ENCODE measurements around the gene HK1. TPM values are rescaled to one million over a fixed set of nuclear protein-coding genes. Genes with fewer than 3 reads are reported as not detected.

Gene HK1
- total RNA-seq, 4 donors from 2014 or later = 17.9 to 77.6 (median 43.6) TPM

DNA sequence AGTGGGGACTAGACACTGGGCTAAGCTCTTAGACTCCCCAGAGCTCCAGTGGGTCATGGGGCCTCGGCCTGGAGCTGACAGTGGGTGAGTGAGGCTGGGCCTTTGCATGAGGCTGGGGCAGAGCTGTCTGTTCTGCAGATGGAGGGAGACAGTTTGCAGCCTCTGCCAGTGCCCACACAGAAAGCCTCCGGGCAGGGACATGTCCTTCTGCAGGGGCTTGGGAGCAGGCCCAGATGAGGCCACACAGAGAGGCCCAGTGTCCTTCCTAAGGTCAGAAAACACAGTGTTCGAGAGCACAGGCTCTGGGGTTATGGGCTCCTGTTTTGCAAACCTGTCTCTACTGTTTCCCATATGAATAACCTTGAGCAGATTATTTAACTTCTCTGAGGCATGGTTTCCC is 25.1 kb upstream of the HK1 start:
- no peaks in the 10 kb centered on the region for H3K9me3 ChIP-seq
- no peaks in the 10 kb centered on the region for H3K27me3 ChIP-seq
- H3K4me1 ChIP-seq = no peaks in the 10 kb centered on the region
- no peak for DNase-seq
- no peak overlapping the region for H3K27ac ChIP-seq
- intact Hi-C loops (cut with DNase I; ENCODE audit: low total_unique reads) = no loop called here
- no peak overlapping the region for H3K4me3 ChIP-seq
- TF ChIP-seq, protein P1, sequence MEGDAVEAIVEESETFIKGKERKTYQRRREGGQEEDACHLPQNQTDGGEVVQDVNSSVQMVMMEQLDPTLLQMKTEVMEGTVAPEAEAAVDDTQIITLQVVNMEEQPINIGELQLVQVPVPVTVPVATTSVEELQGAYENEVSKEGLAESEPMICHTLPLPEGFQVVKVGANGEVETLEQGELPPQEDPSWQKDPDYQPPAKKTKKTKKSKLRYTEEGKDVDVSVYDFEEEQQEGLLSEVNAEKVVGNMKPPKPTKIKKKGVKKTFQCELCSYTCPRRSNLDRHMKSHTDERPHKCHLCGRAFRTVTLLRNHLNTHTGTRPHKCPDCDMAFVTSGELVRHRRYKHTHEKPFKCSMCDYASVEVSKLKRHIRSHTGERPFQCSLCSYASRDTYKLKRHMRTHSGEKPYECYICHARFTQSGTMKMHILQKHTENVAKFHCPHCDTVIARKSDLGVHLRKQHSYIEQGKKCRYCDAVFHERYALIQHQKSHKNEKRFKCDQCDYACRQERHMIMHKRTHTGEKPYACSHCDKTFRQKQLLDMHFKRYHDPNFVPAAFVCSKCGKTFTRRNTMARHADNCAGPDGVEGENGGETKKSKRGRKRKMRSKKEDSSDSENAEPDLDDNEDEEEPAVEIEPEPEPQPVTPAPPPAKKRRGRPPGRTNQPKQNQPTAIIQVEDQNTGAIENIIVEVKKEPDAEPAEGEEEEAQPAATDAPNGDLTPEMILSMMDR (IDR thresholded peaks at IDR 0.05) = no peak
- no peak for TF ChIP-seq POLR2A (IDR thresholded peaks at IDR 0.05)
- no peaks in the 10 kb centered on the region for H3K36me3 ChIP-seq

DNA sequence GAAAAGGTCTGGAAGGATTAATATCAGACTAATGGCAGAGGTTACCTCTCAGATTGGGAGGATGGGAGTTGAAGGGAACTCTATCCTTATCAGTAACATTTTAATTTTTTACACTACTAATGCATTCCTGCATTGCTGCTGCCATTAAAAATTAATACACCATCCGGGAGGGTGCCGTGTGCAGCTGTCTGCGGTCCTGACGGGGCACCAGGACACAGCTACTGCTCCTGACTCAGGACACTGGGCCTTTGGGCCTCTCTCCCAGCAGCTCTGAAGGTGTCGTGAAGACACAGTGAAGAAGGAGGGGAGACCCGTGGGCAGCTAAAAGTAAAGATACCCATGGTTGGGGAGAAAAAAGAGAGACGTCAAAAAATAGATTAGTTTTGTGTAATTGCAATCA is 23.4 kb upstream of the HK1 start:
- Histone ChIP-seq H3K36me3 (no peaks in the 10 kb centered on the region), H3K27me3 (no peaks in the 10 kb centered on the region), H3K4me1 (no peaks in the 10 kb centered on the region), H3K4me3 (no peak overlapping the region), H3K9me3 (no peaks in the 10 kb centered on the region), H3K27ac (no peak overlapping the region)
- no peak for TF ChIP-seq POLR2A (IDR thresholded peaks at IDR 0.05)
- TF ChIP-seq, protein P1 (IDR thresholded peaks at IDR 0.05) = no peak
- intact Hi-C loops (cut with DNase I; ENCODE audit: low total_unique reads) = no loop called here
- no peak for DNase-seq

- TF ChIP-seq, protein P1 (IDR thresholded peaks at IDR 0.05) = no peak
- TF ChIP-seq POLR2A (IDR thresholded peaks at IDR 0.05) = no peak
- Histone ChIP-seq H3K27ac (no peak overlapping the region), H3K36me3 (no peaks in the 10 kb centered on the region), H3K9me3 (no peaks in the 10 kb centered on the region), H3K4me3 (no peak overlapping the region), H3K27me3 (no peaks in the 10 kb centered on the region), H3K4me1 (no peaks in the 10 kb centered on the region)
- no peak for DNase-seq
- intact Hi-C loops (cut with DNase I; ENCODE audit: low total_unique reads) = no loop called here
Observed at GRCh38 chr10:69259547-69260243, 18.6 kb upstream of the HK1 start.

- no peaks in the 10 kb centered on the region for H3K27me3 ChIP-seq
- no peak overlapping the region for H3K4me3 ChIP-seq
- intact Hi-C loops (cut with DNase I; ENCODE audit: low total_unique reads) = no loop called here
- no peaks in the 10 kb centered on the region for H3K9me3 ChIP-seq
- DNase-seq = no peak
- no peak overlapping the region for H3K27ac ChIP-seq
- H3K36me3 ChIP-seq = no peaks in the 10 kb centered on the region
- no peaks in the 10 kb centered on the region for H3K4me1 ChIP-seq
- TF ChIP-seq, protein P1 (IDR thresholded peaks at IDR 0.05) = no peak
- TF ChIP-seq POLR2A (IDR thresholded peaks at IDR 0.05) = no peak
Observed at GRCh38 chr10:69261184-69261583, 17.1 kb upstream of the HK1 start.

DNA sequence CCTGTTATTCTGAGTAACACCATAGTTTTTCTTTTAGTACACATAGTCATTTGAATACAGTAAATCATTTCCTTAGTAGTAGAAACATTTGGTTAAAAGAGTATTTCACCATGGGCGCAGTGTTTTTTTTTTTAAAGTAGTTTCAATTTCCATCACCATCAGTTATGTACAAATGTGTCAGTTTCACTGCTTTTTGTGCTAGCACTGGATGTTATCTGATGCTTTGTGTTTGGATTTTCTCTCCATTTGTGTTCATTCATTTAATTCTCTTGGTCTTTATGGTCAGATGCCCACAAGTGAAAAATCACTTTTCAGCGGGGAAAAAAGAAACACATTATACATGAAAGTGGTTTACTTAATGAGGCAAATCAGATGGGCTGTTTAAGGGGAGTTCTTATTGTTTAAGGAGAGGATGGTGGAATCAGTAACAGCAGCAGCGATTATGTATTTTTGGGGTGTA is 16.0 kb upstream of the HK1 start:
- Histone ChIP-seq H3K9me3 (no peaks in the 10 kb centered on the region), H3K27me3 (no peaks in the 10 kb centered on the region), H3K27ac (no peak overlapping the region), H3K4me1 (no peaks in the 10 kb centered on the region), H3K4me3 (no peak overlapping the region), H3K36me3 (no peaks in the 10 kb centered on the region)
- TF ChIP-seq, protein P1 (IDR thresholded peaks at IDR 0.05) = no peak
- DNase-seq = no peak
- intact Hi-C loops (cut with DNase I; ENCODE audit: low total_unique reads) = no loop called here

Measured in uterus (tissue), 4 donors.